ENCODE data around the gene CTBP2. TPM values are rescaled to one million over a fixed set of nuclear protein-coding genes. Genes with fewer than 3 reads are reported as not detected.

The CTBP2 gene
- total and polyA plus RNA-seq, 4 donors = 3.4 to 59.2 (median 5.5) TPM

GRCh38 chr10:125007436-125007835 is 152.9 kb downstream of the CTBP2 start:
- Histone ChIP-seq H3K9ac (ENCODE audit: low read depth in 1 of 2, low read length in 2 of 2) (no peak overlapping the region), H3K4me3 (ENCODE audit: low read depth in 1 of 3, low read length in 3 of 3) (no peak overlapping the region), H3K4me1 (ENCODE audit: control insufficient read depth in 4 of 4, insufficient read depth in 4 of 4, low read length in 3 of 4) (no peaks in the 10 kb centered on the region), H3K27me3 (ENCODE audit: control insufficient read depth in 4 of 4, insufficient read depth in 4 of 4, low read length in 3 of 4) (no peaks in the 10 kb centered on the region), H3K27ac (ENCODE audit: low read depth in 1 of 2, low read length in 2 of 2) (no peak overlapping the region), H3K9me3 (ENCODE audit: control insufficient read depth in 4 of 4, low read length in 3 of 4) (no peaks in the 10 kb centered on the region), H3K36me3 (ENCODE audit: control insufficient read depth in 4 of 4, insufficient read depth in 3 of 4, low read depth in 1 of 4, low read length in 3 of 4) (no peaks in the 10 kb centered on the region)
- TF ChIP-seq EGR1 (IDR thresholded peaks at IDR 0.05; ENCODE audit: low read depth in 2 of 2) (no peak), FOXA1 (IDR thresholded peaks at IDR 0.05) (no peak), GABPA (IDR thresholded peaks at IDR 0.05 in 1 of 2, conservative IDR thresholded peaks at IDR 0.05 in 1 of 2) (no peak), ZBTB33 (IDR thresholded peaks at IDR 0.05) (no peak), RAD21 (IDR thresholded peaks at IDR 0.05) (no peak), RXRA (IDR thresholded peaks at IDR 0.05) (no peak), YY1 (IDR thresholded peaks at IDR 0.05) (no peak), HNF4G (IDR thresholded peaks at IDR 0.05) (no peak), JUND (IDR thresholded peaks at IDR 0.05) (no peak), REST (IDR thresholded peaks at IDR 0.05) (no peak), MAX (IDR thresholded peaks at IDR 0.05) (no peak), ATF3 (IDR thresholded peaks at IDR 0.05) (no peak), HNF4A (conservative IDR thresholded peaks at IDR 0.05) (no peak), SP1 (IDR thresholded peaks at IDR 0.05) (no peak), NR2F2 (IDR thresholded peaks at IDR 0.05) (no peak), TAF1 (conservative IDR thresholded peaks at IDR 0.05) (no peak), FOXA2 (IDR thresholded peaks at IDR 0.05) (no peak), CTCF (IDR thresholded peaks at IDR 0.05; ENCODE audit: low read depth, low read length, missing input control) (no peak)
- 88% methylated on average over 6 of the region's 6 CpGs for WGBS
- DNase-seq (ENCODE audit: low spot score) = no peak
